GM19238 (cell line): ENCODE results near the gene NOC4L.

Experiments
- DNase-seq: peaks from one replicate; pipeline ENCODE4 v3.0.0; 2011; ENCODE audit warnings: low spot score; ENCODE audit not compliant: insufficient read length

Gene NOC4L

GRCh38 chr12:132155771-132156572 is 11.7 kb downstream of the NOC4L start:
- DNase-seq = no peak

GRCh38 chr12:132156573-132157325 is 12.5 kb downstream of the NOC4L start:
- no peak for DNase-seq

- DNase-seq = no peak
Measured at GRCh38 chr12:132157733-132158409, 13.6 kb downstream of the NOC4L start.

- no peak for DNase-seq
Measured at GRCh38 chr12:132158677-132159554, 14.7 kb downstream of the NOC4L start.

- no peak for DNase-seq
Measured at GRCh38 chr12:132159555-132160003, 15.3 kb downstream of the NOC4L start.

GRCh38 chr12:132160016-132160415 is 15.8 kb downstream of the NOC4L start:
- no peak for DNase-seq

GRCh38 chr12:132160601-132161035 is 16.4 kb downstream of the NOC4L start:
- DNase-seq = no peak

- no peak for DNase-seq
Measured at GRCh38 chr12:132161036-132161781, 17.0 kb downstream of the NOC4L start.

GRCh38 chr12:132161796-132162507 is 17.7 kb downstream of the NOC4L start:
- DNase-seq = no peak

GRCh38 chr12:132162508-132163031 is 18.3 kb downstream of the NOC4L start:
- DNase-seq = no peak

- no peak for DNase-seq
Measured at GRCh38 chr12:132163041-132163910, 19.0 kb downstream of the NOC4L start.

GRCh38 chr12:132163911-132164288 is 19.6 kb downstream of the NOC4L start:
- DNase-seq = no peak

- DNase-seq = no peak
Measured at GRCh38 chr12:132164426-132164825, 20.2 kb downstream of the NOC4L start.

GRCh38 chr12:132165584-132165983 is 21.3 kb downstream of the NOC4L start:
- DNase-seq = no peak

- no peak for DNase-seq
Measured at GRCh38 chr12:132166093-132166492, 21.8 kb downstream of the NOC4L start.

- no peak for DNase-seq
Measured at GRCh38 chr12:132166801-132167591, 22.7 kb downstream of the NOC4L start.

GRCh38 chr12:132167611-132168310 is 23.5 kb downstream of the NOC4L start:
- no peak for DNase-seq
